GM19395 (cell line): ENCODE data around the gene GABBR2.
"Not testable (repeated sequence)": the region's sequence is repeated elsewhere in the genome, so short reads cannot be mapped to it uniquely, and the experiment has no call there.

Experiments
- ATAC-seq: cut with Tn5 transposase; IDR thresholded peaks from one replicate; pipeline ENCODE4 v1.9.1; 2021; ENCODE audit warnings: mild to moderate bottlenecking, moderate library complexity; ENCODE audit not compliant: unreplicated experiment

Gene GABBR2

GRCh38 chr9:98520221-98520960 lies 188.3 kb downstream of the GABBR2 start:
- no peak for ATAC-seq

- no peak for ATAC-seq
These were observed 189.1 kb downstream of the GABBR2 start for GRCh38 chr9:98519641-98520040.

- no peak for ATAC-seq
These were observed 190.2 kb downstream of the GABBR2 start for GRCh38 chr9:98518556-98518955.

GRCh38 chr9:98517761-98518160 lies 191.0 kb downstream of the GABBR2 start:
- ATAC-seq: no peak

GRCh38 chr9:98516897-98517503 lies 191.7 kb downstream of the GABBR2 start:
- ATAC-seq: no peak

GRCh38 chr9:98516205-98516896 lies 192.4 kb downstream of the GABBR2 start:
- ATAC-seq: no peak

- no peak for ATAC-seq
These were observed 193.1 kb downstream of the GABBR2 start for GRCh38 chr9:98515506-98516204.

GRCh38 chr9:98514841-98515240 lies 193.9 kb downstream of the GABBR2 start:
- no peak for ATAC-seq

GRCh38 chr9:98508217-98508919 lies 200.4 kb downstream of the GABBR2 start:
- ATAC-seq: not testable (repeated sequence)

GRCh38 chr9:98506422-98507054 lies 202.2 kb downstream of the GABBR2 start:
- ATAC-seq: no peak

- no peak for ATAC-seq
These were observed 204.1 kb downstream of the GABBR2 start for GRCh38 chr9:98504298-98505282.

GRCh38 chr9:98503867-98504266 lies 204.9 kb downstream of the GABBR2 start:
- ATAC-seq: no peak

GRCh38 chr9:98502976-98503325 lies 205.8 kb downstream of the GABBR2 start:
- no peak for ATAC-seq

- no peak for ATAC-seq
These were observed 206.3 kb downstream of the GABBR2 start for GRCh38 chr9:98502311-98502975.

- ATAC-seq: no peak
These were observed 206.9 kb downstream of the GABBR2 start for GRCh38 chr9:98501819-98502218.

- not testable (repeated sequence) for ATAC-seq
These were observed 207.5 kb downstream of the GABBR2 start for GRCh38 chr9:98501259-98501658.

- ATAC-seq: no peak
These were observed 208.3 kb downstream of the GABBR2 start for GRCh38 chr9:98500337-98500919.

- no peak for ATAC-seq
These were observed 213.2 kb downstream of the GABBR2 start for GRCh38 chr9:98495530-98495929.
